ENCODE data around the gene PPARG. TPM values are rescaled to one million over a fixed set of nuclear protein-coding genes. Genes with fewer than 3 reads are reported as not detected.

PPARG gene
- total RNA-seq, 1 donor from 2014 or later = 128 TPM

- no peaks in the 10 kb centered on the region for H3K4me1 ChIP-seq
- H3K4me3 ChIP-seq = no peak overlapping the region
- H3K27me3 ChIP-seq (ENCODE audit: low read depth) = no peaks in the 10 kb centered on the region
- no peak for TF ChIP-seq CTCF (IDR thresholded peaks at IDR 0.05)
- no peak for ATAC-seq
- intact Hi-C loops (cut with DNase I) = no loop called here
- no peak for DNase-seq
- H3K9me3 ChIP-seq = no peaks in the 10 kb centered on the region
- no peaks in the 10 kb centered on the region for H3K36me3 ChIP-seq
- H3K27ac ChIP-seq = no peak overlapping the region
These were observed 181.8 kb downstream of the PPARG start for GRCh38 chr3:12470680-12471079.

GRCh38 chr3:12471241-12471640 lies 182.4 kb downstream of the PPARG start:
- Histone ChIP-seq H3K9me3 (no peaks in the 10 kb centered on the region), H3K4me3 (no peak overlapping the region), H3K4me1 (peaks cover 3% of the 10 kb centered on the region), H3K27me3 (ENCODE audit: low read depth) (no peaks in the 10 kb centered on the region), H3K36me3 (no peaks in the 10 kb centered on the region), H3K27ac (no peak overlapping the region)
- TF ChIP-seq CTCF (IDR thresholded peaks at IDR 0.05) = no peak
- DNase-seq (no peak), ATAC-seq (no peak)
- intact Hi-C loops (cut with DNase I) = no loop called here

- Histone ChIP-seq H3K9me3 (no peaks in the 10 kb centered on the region), H3K36me3 (no peaks in the 10 kb centered on the region), H3K27ac (no peak overlapping the region), H3K4me3 (no peak overlapping the region), H3K27me3 (ENCODE audit: low read depth) (no peaks in the 10 kb centered on the region), H3K4me1 (peaks cover 9% of the 10 kb centered on the region)
- no peak for DNase-seq
- no peak for TF ChIP-seq CTCF (IDR thresholded peaks at IDR 0.05)
- intact Hi-C loops (cut with DNase I) = no loop called here
- no peak for ATAC-seq
These were observed 183.2 kb downstream of the PPARG start for GRCh38 chr3:12472000-12472610.

- Histone ChIP-seq H3K36me3 (no peaks in the 10 kb centered on the region), H3K27me3 (ENCODE audit: low read depth) (no peaks in the 10 kb centered on the region), H3K4me1 (peaks cover 9% of the 10 kb centered on the region), H3K27ac (no peak overlapping the region), H3K4me3 (no peak overlapping the region), H3K9me3 (no peaks in the 10 kb centered on the region)
- DNase-seq = no peak
- no peak for TF ChIP-seq CTCF (IDR thresholded peaks at IDR 0.05)
- no peak for ATAC-seq
- intact Hi-C loops (cut with DNase I) = no loop called here
These were observed 183.9 kb downstream of the PPARG start for GRCh38 chr3:12472796-12473195.

- H3K4me1 ChIP-seq = peaks cover 9% of the 10 kb centered on the region
- no peaks in the 10 kb centered on the region for H3K9me3 ChIP-seq
- no peak for TF ChIP-seq CTCF (IDR thresholded peaks at IDR 0.05)
- intact Hi-C loops (cut with DNase I) = no loop called here
- no peaks in the 10 kb centered on the region for H3K27me3 ChIP-seq (ENCODE audit: low read depth)
- H3K4me3 ChIP-seq = no peak overlapping the region
- ATAC-seq (no peak), DNase-seq (no peak)
- no peaks in the 10 kb centered on the region for H3K36me3 ChIP-seq
- H3K27ac ChIP-seq = no peak overlapping the region
These were observed 184.6 kb downstream of the PPARG start for GRCh38 chr3:12473511-12473910.

Measured in lower lobe of right lung (tissue), 2 donors.